GM21825 (cell line): ENCODE measurements around the gene OTOR.
A peak's percentile ranks its signal among the peaks of the same experiment; 100 is the strongest.

Source experiments
- ATAC-seq: cut with Tn5 transposase; IDR thresholded peaks from one replicate; pipeline ENCODE4 v1.9.1; 2021; ENCODE audit warnings: mild to moderate bottlenecking, moderate library complexity; ENCODE audit not compliant: unreplicated experiment

Gene OTOR, protein sequence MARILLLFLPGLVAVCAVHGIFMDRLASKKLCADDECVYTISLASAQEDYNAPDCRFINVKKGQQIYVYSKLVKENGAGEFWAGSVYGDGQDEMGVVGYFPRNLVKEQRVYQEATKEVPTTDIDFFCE

DNA sequence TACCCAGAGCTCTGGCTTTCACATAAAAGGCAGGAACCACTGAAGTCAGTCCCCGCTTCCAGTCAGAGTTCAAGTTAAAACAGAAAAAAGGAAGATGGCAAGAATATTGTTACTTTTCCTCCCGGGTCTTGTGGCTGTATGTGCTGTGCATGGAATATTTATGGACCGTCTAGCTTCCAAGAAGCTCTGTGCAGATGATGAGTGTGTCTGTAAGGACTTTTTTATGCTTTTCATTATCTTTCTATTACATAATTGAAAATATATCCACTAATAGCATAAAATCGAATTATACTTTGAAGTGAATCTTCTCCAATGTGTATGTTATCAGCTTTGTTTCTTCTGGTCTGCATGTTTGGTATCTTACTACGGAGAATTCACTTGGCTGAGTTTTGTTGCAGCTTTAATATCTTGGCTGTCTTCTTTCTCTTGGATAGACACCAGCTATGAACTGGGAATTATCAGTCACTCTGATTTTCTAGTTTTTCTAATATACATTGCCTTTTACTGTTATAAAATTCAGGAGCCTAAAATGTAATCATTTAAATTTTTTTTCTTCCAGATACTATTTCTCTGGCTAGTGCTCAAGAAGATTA is at the start of gene OTOR:
Gene OTOR, plus strand, starts transcription at position 51 of the 593 bp plus-strand sequence. Its CDS starts 44 bp downstream, at position 95.
- no peak for ATAC-seq

DNA sequence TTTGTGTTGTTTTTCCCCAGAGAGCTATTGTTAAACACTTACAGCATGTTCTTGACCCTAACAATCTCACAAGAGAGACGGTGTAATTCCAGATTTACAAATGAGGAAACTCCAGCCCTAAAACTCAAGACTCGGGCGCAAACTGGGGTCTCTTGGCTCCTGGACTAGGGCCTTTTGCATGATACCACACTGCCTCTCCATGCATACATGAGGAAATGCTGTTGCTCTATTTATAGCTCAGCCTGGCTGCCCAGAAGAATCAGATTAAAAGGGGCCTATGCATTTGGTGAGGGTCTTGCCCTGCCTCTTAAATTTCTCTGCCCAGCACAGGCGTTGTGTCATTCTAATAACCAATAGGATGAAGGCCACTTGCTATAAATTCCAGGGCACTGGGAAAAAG is 48.9 kb upstream of the OTOR start:
- no peak for ATAC-seq

DNA sequence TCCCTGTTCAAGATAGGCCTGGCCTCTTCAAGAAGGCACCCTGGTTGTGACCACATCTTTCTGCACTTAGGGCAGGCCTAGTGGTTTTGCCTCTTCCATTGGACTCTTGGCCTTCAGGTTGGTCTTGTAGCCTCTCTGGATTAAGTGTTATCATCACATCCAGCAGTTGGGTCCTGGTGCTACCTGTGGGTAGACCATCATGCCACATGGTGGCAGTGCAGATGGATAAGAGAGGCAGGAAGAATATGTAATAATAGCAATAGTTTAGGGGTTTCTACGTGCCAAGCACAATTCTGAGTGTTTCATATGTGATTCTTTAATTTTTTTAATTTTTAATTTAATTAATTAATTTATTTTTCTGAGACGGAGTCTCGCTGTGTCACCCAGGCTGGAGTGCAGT is 46.9 kb upstream of the OTOR start:
- ATAC-seq = no peak

DNA sequence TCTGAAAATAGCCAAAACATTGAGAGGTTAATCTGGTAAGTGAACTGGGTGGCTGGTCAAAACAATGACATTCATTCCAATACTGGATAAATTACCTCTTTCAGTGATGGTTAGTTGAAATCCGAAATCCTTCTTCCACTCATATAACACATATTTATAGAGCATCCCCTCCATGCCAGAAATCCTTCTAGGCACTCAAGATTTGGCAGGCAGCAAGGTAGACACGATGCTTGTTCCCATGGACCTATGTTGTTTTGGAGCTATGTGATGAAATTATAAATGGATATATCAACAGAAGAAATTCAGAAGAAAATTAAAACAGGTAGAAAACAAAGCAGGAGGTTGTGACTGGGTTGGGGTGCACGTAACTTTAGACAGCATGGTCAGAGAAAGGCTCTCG is 44.6 kb upstream of the OTOR start:
- no peak for ATAC-seq

DNA sequence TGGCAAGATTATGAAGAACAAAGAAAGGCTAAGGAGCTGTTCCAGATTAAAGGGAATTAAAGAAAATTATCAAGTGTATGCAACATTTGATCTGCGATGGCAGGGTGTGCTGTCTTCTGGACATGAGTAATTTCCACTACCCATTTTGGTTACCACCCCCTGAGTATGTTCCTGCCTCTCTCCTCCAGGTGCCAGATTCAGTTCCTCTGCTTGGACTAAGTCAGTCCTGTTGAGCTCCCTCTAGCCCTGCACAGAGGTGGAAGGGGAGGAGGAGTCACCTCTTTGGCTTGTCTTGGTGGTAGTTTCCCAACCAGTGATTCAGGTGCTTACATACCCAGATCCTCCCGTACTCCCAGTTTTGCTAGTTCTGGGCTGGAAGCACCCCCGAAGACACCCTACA is 40.5 kb upstream of the OTOR start:
- peak; percentile 59 for ATAC-seq

DNA sequence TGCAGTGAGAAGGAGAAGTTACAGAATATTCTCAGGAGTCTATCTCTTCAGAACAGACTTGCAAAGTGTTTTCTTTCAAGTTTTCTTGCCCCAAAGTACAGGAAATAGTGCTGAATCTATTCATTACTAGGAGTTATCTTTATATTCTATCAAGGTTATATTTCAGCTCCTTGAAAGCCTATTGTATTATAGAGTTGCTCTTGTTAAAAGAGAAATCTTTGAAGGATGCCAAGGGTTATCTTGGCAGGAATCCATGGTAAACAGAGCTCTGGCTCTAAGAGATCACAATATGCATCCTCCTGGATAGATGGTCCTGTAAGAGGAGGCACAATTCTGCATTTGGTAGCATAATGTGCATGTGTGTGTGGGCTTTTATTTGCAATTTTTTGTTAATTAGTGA is 39.6 kb upstream of the OTOR start:
- ATAC-seq = no peak

DNA sequence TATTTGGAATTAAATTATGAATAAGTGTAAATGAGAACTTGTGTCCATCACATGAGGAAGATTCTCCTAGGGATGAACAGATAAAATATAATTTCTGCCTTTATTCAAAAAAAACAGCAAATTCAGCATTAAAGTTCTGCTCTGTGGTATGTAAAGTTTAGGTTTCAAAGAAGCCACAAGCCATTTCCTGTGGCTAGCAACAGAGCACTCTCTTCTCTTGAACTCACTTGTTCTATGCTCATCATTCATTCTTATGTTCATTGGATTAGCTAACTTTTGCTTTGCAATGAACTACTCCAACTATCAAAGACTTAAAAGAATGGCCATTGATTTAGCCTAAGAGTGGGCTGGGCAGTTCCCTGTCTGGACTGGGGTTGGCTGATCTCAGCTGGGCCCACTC is 39.1 kb upstream of the OTOR start:
- peak; percentile 83 for ATAC-seq

DNA sequence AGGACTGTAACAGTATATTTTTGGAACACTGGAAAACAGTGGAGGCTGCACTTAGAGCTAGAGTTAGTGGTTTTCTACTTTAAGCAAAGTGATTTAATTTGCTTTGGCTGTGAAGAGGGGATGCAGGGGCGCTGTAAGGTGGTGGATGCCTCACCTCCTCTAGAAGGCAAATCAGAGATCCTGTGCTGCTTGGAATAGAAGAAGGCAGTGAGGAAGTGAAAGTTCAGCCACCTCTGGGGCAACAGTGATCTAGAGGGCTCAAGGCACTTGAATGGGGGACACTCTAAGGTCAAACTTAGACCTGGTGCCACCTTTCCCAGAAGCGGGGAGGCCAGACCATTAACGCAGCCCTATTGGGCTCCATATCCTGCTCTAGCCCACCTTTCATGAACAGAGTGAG is 37.4 kb upstream of the OTOR start:
- ATAC-seq = no peak

DNA sequence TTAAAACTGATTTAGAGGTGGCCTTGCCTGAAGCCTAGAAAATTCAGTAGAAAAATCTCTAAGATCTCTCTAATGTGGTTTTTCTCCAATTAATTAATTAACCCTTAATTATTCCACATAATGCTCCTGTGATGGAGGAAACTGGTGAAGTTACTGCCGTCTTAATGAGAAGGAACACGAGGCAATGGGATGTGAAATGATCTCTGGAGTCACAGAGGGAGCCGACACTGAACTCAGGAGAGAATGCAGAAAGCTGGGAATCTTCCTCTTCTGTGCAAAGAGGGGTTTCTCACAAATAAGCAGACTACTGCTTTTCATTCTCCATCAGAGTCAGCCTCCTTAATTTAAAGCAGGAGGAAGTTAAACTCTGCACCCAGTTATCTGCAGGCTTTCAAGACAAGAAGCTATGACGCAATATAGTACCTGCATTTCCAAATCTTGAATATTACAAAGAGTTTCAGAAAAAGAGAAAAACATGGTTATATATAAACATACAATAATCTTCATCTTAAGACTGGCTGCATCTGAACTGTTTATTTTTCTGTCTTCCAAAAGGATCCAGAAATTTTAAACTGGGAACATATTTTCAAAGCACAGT is 36.4 kb upstream of the OTOR start:
- no peak for ATAC-seq

DNA sequence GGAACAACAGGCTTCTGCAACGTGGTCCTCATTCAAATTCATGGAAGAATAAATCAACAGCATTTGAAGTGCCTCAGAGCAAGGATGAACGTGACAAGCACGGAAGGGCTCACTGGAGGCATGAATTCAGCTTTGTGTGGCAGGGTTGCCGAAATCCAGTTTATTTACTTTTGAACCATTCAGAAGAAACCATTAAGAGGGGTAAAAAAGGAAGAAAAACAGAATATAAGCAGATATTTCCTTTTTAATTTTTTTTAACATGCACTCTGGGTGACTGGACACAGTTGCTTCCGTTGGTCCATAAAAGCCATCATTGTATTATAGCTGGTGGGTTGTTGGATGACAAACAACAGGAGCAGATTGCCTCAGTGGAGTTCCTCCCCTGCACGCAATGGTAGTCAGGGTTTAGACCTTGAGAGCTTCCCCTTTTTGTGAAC is 35.6 kb upstream of the OTOR start:
- no peak for ATAC-seq

DNA sequence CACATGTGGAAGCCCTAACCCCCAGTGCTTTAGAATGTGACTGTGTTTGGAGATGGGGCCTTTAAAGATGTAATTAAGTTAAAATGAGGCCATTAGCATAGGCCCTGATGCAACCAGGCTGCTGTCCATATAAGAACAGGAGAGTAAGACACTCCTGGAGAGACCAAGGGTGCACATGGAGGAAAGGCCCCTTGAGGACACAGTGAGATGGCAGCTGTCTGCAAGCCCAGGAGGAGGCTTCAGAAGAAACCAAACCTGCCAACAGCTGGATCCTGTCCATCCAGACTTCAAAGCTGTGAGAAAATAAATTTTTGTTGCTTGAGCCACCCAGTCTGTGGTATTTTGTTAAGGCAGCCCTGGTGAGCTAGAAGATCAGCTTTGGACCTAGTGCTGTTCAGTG is 35.1 kb upstream of the OTOR start:
- no peak for ATAC-seq

DNA sequence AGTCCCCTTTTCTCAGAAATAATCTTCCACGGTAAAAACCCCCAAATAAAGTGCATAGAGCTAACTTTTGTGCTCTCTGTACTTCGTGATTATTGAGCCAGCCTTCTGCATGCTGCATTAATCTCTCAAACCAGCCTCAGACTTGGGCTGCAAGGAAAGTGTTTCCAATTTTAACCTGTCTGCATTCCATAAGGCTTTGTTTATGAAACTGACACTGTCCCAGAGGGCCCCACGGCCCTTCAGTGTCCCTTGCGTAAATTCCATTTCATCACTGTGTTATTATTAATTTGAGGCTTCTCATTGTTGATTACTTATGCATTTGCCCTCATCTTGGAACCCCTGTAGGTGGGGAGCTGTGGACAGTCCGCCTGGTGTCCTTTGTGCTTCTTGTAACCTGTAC is 33.9 kb upstream of the OTOR start:
- no peak for ATAC-seq

DNA sequence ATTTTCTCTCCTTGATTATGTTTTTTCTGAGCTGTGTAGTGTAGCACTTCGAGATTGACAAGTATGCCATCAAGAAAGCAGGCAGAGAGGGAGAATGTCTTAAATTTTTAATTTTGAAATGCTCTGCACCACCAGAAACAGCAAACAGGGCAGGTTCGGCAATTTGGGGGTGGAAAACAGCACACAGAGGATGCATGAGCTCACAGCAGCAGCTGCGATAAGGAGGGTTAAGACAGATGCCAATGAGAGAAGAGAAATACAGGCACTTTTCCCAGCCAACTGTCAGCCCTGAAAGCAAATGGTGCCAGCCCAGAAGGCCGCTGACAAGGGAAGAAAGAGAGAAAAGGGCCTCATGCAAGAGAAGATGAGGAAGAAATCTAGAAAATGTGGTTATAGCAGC is 33.4 kb upstream of the OTOR start:
- ATAC-seq = no peak

DNA sequence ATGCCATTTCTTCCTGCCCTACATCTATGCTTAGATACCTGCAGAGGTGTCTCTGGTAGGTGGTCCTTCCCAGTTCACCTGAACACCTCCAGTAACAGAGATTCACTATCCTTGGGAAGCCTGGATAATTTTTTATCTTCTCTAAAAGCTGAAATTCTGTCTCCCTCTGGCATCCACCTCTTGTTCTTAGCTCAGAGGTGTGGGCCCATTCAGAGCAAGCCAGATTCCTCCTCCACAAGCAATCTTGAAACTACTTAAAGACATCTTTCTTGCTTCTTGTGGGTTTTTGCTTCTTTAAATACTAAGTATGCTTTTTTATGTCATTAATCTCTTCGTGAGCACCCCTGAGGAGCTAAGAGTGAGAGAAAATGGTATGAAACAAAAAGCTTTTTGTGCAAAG is 28.7 kb upstream of the OTOR start:
- ATAC-seq = no peak

DNA sequence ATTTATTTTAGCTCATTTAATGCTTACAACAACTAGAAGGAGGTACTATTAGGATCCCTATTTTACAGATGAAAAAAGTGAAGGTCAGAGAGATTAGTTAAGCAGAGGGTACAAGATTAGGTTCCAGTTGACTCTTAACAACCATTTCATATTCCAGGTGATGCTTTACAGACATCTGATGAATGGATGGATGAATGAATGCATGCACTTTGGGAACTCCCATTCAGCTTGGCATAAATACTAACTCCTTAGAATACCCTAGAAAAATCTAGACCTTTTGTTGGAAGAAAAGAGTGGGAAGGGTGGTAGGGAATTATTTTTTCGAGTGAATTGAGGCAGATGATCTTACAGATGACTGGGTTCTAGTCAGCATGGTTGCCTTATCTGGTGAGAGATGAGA is 19.1 kb upstream of the OTOR start:
- ATAC-seq = no peak

DNA sequence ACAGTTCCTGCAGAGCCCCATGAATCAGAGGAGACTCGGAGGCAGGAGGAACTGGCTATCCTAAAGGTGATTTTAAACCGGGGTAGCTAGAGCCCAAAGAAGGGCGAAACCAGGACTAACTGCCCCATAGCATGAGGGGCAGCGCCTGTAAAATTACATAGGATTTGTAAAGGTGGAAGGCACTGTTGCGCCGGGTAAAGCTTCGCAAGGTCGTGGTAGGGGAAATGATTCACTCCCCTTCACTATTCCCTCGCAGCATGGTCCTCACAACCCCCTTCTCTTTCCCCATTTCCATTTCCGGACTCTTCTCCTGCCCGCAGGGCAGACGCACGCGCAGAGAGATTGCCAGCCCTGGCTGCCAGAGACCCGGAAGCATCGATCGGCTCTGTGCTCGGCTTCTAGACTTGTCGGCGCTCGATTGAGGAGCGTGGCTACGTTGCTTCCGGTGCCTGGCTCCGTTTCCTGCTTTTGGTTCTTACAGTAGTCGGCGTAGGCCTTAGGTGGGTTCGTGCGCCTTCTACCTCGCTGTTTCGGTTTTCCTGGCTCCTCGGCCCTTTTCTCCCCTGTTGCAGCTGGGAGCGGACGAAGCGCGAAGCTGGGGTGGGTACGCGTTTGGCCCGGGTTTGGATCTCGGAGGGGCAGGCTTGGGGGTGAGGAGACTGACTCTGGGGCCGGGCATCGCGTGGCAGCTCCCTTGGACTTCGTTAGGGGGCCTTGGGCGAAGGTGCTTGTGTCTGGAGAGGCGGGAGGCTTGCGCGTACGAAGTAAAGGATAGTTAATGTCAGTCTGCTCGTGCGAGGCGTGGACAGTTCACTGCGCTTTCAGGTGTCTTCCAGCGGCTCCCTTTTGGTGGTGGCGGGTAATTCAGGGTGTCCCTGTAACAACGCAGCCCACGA is 18.3 kb upstream of the OTOR start, which contains the start of gene SNRPB2:
Gene SNRPB2, plus strand, starts transcription at position 462 of the 896 bp plus-strand sequence. CDS start 1,677 bp downstream, outside the sequence.
- ATAC-seq = peak; percentile 99

DNA sequence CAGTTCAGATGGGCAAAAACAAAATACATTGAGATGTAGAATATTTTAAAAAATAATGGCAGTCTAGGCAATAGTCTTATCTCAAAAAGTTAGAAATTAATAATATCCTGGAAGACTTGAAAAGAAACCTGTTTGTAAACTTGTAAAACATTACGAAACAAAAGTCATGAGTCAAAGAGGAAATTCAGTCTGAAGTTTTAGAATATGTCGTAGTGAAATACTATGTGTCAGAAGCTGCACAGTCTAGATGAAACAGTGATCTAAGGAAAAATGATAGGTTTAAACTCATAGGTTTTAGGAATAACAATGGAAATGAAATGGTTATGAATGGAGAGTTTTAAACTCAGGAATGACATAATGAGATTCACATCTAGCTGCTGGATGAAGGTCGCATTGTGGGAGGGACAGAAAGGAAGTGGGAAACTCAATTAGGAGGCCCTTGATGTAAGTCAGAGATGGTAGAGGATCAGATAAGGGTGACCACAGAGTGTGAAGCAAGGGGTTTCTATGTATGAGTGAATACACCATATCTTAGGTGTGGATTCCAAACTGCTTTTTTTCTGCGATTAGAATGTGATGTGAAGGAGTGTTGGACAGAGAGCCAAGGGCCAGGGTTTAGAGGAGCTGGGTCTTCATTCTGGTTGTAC is 15.5 kb upstream of the OTOR start:
- ATAC-seq = no peak

DNA sequence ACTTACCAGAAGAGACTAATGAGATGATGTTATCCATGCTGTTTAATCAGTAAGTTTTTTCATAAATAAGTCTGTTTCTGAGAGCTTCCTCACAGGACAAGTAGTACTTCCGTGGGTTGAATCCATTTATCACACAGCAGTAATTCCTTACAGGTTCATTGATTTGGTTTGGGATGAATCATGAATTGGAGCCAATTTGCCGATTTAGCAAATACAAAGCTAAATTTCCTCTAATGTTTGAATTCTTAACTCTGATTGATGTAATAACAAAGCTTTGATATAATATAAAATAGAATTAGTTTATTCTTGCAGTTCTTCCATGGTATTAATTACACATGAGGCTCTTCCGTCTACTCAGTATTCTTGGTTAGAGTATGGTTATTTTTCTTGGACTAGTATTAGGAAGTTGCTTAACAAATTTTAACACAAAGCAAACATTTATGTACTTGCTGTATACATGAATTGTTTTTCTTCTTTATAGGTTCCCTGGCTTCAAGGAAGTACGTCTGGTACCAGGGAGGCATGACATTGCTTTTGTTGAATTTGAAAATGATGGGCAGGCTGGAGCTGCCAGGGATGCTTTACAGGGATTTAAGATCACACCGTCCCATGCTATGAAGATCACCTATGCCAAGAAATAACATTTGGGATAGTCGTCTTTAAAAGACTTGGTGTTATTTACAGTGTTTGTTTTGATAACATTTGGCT is 7.6 kb upstream of the OTOR start:
- no peak for ATAC-seq

DNA sequence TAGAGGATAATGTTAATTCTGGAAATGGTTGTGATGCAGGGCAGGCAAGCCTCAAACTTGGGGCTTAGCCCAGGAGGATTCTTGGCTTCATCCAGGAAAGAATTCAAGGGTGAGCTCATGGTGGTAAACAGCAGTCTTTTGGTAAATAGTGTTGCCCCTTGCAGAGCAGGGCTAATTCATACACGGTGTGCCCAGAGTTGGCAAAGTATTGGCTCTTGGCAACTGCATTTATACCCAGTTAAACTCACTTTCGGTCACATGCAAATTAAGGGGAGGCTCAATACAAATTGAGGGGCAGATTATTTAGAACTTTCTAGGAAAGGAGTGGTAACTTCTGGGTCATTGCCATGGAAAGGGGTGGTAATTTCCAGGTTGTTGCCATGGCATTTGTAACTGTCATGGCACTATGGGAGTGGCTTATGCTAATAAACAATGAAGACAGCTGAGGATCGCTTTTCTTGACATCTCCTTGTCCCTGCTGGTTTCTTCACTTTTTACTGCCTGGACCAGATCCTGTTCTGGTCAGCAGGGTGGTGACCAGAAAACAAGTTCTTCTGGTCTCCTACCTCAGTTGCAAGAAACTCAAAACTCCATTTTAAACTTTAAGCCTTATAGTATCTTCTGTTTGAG is 3.9 kb upstream of the OTOR start:
- no peak for ATAC-seq

DNA sequence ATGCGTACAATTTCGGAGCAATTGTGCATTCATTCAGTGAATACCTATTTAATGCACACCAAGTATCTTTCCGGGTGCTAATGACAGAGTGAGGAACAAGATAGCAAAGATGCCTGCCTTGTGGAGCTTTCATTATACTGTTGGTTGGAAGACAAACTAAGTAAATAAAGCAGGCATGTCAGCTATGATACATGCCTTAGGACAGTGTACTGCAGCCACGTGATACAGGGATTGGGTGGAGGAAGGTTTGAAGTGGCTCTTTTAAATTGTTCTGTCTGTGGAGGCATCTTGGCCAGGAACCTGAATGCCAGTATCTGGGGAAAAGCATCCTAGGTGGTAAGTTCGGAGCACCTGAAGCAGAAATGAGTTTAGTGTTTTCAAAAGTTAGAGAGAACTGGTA is 3.0 kb upstream of the OTOR start:
- no peak for ATAC-seq
